T-helper 1 cell treated with Interleukin-12 subunit alpha and Interleukin-12 subunit beta and Interleukin-4 antibody, amounts not matched to agents 30 ng/mL and 1 ng/mL, for 36 hours (primary cell): ENCODE results near the gene EDNRA. TPM values are rescaled to one million over a fixed set of nuclear protein-coding genes. Genes with fewer than 3 reads are reported as not detected.
"Not testable (repeated sequence)": the region's sequence is repeated elsewhere in the genome, so short reads cannot be mapped to it uniquely, and the experiment has no call there.

Source experiments
- intact Hi-C: fragments of 100-400 bp; cut with micrococcal nuclease; formaldehyde crosslinking; loops from one replicate; pipeline ENCODE4 v1.15.1; 2024
- total RNA-seq: library from RNA; stranded (reverse); gene quantifications from 2 replicates; pipeline ENCODE4 v1.2.3, GENCODE V29; 2022

Gene EDNRA
- total RNA-seq = not detected in 2 replicates

DNA sequence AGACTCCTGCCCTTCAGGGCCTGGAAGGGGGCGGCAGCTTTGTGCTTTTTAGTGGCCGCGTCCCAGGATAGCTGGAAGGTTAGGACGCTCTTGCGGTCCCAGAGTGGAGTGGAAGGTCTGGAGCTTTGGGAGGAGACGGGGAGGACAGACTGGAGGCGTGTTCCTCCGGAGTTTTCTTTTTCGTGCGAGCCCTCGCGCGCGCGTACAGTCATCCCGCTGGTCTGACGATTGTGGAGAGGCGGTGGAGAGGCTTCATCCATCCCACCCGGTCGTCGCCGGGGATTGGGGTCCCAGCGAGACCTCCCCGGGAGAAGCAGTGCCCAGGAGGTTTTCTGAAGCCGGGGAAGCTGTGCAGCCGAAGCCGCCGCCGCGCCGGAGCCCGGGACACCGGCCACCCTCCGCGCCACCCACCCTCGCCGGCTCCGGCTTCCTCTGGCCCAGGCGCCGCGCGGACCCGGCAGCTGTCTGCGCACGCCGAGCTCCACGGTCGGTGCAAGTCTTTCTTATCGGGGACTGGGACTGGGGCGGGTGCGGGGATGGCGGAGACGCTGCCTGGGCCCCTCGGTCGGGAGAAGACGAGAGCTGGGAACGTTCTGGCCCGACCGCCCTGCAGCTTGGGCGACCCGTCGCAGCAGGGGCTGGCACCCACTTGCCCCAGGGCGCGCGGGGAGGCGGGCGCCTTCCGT, at the start of gene EDNRA:
Gene EDNRA, plus strand, starts transcription at position 207 of the 686 bp plus-strand sequence. CDS start 4,585 bp downstream, outside the sequence.
- intact Hi-C loops = no loop called here

- intact Hi-C loops = not testable (repeated sequence)
These were observed 46.5 kb upstream of the EDNRA start for GRCh38 chr4:147434370-147434769.

- intact Hi-C loops = no loop called here
These were observed 40.5 kb upstream of the EDNRA start for GRCh38 chr4:147440442-147440841.

DNA sequence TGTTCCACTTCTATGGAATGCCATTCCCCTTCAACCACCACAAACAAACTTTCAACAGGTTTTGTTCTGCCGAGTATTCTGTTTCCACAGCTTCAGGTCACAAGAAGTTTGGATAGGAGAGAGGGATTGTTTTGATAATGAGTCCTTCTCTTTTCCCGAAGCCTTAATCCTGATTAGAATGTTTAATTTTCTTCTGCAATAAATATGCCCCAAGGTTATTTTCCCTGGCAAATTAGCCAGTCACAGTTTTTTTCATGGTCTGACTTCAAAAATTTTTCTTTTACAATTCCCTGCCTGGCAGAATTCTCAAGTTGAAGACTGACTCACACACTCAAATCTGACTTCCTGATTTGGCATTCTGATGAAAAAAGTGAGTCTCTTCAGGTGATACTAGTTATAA, 33.1 kb upstream of the EDNRA start:
- intact Hi-C loops = no loop called here

DNA sequence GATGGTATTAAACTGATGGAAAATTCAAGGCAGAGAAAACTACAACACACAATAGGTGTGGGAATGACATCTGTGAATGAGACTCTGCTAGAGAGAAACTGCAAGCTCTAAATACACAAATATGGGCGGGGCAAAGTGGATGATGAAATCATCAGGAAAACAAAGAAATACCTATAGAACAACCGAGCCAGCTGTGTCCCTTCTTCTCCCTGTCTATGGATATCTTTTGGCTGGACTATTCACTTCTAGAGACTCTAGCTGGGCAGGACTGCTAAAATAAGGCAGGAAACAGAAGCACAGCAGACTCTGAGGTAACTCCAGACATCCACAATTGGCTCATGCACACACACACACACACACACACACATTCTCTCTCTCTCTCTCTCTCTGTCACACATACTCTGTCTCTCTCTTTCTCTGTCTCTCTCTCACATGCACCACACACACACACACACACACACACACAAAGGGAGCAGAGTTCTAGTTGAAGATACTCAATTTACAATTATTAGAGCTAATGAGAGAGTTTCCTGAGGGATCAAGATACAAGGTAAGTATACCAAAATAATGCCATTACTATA, 27.2 kb upstream of the EDNRA start:
- intact Hi-C loops = no loop called here

DNA sequence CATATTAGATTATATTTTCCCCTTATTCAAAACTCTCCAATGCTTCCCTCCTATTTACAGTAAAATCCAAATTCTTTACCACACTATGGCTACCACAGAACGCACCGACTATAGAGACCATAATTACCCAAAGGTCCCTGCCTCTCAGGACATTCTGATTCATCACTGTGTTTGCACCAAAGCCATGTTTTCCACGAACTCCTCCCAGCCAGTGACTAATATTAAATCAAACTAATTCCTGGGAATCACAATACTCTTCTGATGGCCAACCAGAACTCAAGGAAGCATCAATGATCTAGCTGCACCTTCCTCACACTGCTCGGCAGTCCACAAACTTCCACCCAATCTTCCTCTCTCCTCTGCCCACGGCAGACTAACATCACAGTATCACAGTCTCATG, 24.2 kb upstream of the EDNRA start:
- intact Hi-C loops = no loop called here

DNA sequence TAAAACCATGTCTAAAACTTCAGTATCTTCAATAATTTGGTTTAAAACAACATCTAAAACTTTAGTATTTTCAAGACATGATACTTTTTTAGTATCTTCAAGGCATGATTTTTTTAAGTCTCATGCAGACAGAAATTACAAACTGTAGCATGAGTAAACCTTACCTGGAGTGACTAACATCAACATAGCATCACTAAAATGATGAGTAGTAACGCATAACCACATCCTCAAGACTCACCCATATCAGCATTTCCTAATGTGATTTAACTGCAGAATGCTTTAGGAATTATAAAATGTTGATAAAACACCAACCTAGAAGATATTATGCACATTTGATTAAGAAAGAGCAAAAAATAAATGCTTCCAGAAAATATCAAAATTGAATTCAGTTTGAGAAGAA, 19.7 kb upstream of the EDNRA start:
- intact Hi-C loops = no loop called here

- intact Hi-C loops = no loop called here
These were observed 17.8 kb upstream of the EDNRA start for GRCh38 chr4:147463065-147463464.

- intact Hi-C loops = no loop called here
These were observed 15.4 kb upstream of the EDNRA start for GRCh38 chr4:147465461-147465860.

DNA sequence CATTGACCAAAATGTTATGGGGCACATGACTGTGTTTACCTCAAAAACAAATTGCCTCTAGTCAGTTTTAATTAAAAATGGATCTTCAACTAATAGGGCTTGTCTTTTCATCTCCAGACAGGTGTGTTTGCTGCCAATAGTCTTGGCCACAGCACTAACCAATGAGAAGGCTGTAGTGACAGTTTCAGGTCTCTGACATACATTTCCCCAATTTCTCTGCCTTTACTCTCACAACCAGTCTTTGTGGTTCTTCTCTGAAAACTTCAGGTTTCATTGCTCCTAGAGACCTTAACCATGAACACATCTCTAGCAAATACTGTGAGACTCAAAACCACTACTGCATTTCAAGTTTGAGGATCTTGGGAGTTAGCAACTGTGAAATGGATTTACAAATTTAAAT, 3.5 kb upstream of the EDNRA start:
- intact Hi-C loops = no loop called here

GRCh38 chr4:147479376-147479775, 1.5 kb upstream of the EDNRA start:
- intact Hi-C loops = no loop called here

DNA sequence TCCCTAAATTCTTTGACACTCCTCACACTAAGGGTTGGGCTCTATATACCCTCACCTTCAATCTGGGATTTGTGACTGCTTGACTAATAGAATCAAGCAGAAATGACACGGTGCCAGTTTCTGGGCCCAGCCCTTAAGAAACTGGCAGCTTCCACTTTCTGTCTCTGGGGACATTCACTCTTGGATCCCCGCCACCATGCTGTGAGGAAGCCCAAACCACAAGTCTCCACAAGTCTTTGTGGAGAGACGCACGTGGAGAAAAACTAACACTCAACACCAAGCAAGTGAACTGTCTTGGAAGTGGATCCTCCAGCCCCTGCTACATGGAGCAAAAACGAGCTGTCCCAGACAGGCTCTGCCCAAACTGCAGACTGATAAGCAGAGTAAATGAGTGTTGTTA, 1.1 kb upstream of the EDNRA start:
- intact Hi-C loops = no loop called here

GRCh38 chr4:147480502-147480890, 401 bp upstream of the EDNRA start:
- intact Hi-C loops = no loop called here

GRCh38 chr4:147481577-147482109, 746 bp downstream of the EDNRA start:
- intact Hi-C loops = no loop called here

DNA sequence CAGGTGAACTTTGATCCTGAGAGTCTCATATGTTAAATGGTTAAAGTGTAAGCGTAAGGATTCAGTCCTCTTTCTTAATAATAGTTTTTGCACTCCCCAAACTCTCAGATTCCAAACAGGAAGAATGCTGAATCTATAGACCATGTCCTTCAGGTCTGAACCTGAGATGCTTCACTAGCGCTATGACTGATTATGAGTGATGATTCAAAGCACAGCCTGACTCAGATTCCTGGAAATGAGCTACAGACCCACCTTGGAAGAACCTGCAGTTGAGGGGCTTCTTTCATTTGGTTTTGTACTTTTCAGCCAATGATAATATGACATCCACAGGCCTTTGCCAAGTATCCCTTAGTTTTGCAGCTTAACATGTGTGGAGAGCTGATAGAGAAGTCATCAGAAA, 1.4 kb downstream of the EDNRA start:
- intact Hi-C loops = no loop called here

GRCh38 chr4:147485167-147485566, 4.3 kb downstream of the EDNRA start:
- intact Hi-C loops = no loop called here

DNA sequence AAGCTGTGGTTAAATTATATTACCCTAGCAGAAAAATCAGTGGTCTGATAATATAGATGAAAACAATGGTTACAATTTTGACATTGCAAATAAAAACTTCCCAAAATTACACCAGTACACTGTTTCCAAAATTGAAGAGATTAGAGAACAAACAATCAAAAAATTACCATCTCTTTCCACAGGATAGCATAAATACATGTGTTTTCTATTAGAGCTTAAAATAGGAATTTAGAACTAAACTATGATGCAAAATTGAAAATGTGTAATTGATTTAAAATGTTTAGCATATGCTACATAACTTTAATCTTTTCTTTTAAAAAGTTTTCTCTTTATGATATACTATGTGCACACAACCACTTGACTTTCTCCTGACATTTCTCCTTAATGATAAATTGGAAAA, 6.7 kb downstream of the EDNRA start:
- intact Hi-C loops = no loop called here

DNA sequence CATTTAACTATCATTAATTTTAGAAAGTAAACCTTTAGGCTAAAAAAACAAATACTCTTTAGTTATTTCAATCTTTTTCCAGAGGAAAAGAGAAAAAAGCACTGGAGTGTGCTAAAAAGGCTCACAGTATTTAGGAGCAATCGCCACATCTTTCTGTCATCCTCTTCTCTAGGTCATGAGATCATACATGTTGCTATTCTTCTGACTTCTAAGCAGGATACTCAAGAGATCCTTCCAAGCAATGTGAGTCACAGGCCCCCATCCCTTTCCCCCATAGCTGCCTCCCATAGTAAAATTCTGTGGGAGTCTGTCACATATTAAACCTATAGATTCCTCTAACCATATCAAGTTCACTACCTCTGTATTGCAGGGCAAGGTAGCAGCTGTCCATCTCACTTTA, 7.7 kb downstream of the EDNRA start:
- intact Hi-C loops = no loop called here

DNA sequence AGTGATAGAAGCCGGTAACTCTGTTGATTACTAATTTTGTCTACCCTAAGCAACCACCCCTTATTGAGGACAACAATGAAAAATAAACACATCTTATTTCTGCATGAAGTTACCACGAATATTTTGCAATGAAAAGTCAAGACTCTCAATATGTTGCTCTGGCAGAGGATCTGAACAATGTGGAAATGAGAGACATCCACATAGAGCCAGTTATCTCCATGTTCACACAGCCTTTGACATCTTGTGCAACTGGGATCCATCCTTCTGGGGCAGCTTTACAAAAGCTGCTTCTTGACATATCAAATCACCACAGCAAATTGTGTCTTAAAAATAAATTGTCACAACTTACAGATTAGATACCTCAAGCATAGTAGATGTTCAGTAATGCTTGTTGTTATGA, 10.2 kb downstream of the EDNRA start:
- intact Hi-C loops = no loop called here

DNA sequence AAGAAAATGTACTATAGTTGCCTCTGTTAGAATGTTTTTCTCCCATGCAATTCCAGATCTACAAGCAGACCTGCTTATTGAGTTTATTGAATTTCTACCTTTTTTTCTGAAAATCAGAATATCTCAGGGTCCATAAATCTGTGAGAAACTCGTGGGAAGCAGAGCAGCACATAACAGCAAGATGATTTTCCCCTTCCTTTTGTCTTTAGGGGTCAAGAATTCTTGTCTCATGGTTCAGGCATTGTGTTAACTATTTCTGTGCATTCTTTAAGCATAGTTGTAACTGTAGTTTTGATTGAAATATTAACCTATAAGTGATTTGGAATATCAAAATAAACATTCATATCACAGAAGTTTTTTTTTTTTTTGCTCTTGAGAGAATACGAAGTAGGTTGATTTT, 11.4 kb downstream of the EDNRA start:
- intact Hi-C loops = no loop called here

DNA sequence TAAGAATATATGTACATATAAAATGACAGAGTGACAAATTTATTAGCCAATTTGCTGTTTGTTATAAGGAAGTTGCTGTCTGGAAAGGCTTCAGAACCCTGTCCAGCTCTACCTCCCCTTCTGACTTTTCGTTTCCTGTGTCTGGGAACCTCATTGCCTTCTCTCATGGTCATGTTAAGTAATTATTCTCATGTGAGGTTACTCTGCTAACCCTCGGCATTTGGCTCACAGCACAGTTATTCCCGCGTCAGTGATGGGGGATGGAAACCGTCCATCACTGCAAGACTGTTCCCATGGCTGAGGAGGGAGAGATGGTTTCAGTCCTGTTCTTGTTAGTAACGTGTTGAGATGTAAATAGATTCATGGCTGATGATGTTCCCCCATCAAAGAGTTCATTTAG, 11.9 kb downstream of the EDNRA start:
- intact Hi-C loops = no loop called here

DNA sequence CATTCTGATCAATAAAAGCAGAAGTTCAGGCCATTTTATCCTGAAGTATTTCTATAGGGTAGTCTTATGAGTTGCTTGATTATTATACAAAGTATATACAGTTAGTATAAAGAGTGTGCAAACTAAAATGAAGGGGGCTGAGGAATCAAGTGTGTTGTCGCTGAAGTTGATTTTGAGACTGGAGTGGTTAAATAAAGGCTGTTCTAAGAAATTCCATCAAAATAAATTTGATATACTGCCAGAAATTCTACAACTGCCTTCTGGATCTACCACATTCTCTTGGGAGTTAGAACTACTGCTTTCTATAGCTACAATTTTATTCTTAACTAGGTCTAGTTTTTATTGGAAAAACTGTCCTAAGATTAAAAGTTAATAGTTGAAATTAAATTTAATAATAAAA, 12.4 kb downstream of the EDNRA start:
- intact Hi-C loops = no loop called here

GRCh38 chr4:147494301-147494700, 13.4 kb downstream of the EDNRA start:
- intact Hi-C loops = no loop called here
